HL-60 (cell line): ENCODE data around the gene ARHGAP26.

Source experiments
- DNase-seq, 2 experiments: peaks; one replicate each; pipeline ENCODE4 v3.0.0-alpha.2; 2010 to 2020; ENCODE audit warnings: low read depth in 1 of 2, low spot score in 1 of 2
- H3K27ac ChIP-seq: fragments of 250-450 bp; sonication (Bioruptor Pico); replicated peaks from 2 replicates; pipeline ENCODE4 v1.5.1; 2020; ENCODE audit warnings: mild to moderate bottlenecking, moderate library complexity
- H3K27me3 ChIP-seq: fragments of 250-450 bp; sonication (Bioruptor Pico); 2 replicates; pipeline ENCODE4 v1.5.1; 2021; ENCODE audit warnings: mild to moderate bottlenecking, moderate library complexity; ENCODE audit not compliant: insufficient read depth, poor library complexity, severe bottlenecking
- H3K4me3 ChIP-seq: replicated peaks from 2 replicates; pipeline ENCODE4 v1.5.1; 2011; ENCODE audit warnings: mild to moderate bottlenecking, control low read depth, low read length; ENCODE audit not compliant: insufficient read depth
- GABPA ChIP-seq: IDR thresholded peaks from 2 replicates; pipeline ENCODE4 v1.6.1; 2012; ENCODE audit warnings: low read depth
- POLR2AphosphoS5 ChIP-seq: IDR thresholded peaks from 2 replicates; pipeline ENCODE4 v1.6.1; 2012; ENCODE audit warnings: low read depth
- REST ChIP-seq: IDR thresholded peaks from 2 replicates; pipeline ENCODE4 v1.6.1; 2012; ENCODE audit warnings: low read depth; ENCODE audit not compliant: insufficient replicate concordance
- SPI1 ChIP-seq: IDR thresholded peaks from 2 replicates; pipeline ENCODE4 v1.6.1; 2012; ENCODE audit warnings: low read depth, mild to moderate bottlenecking, borderline replicate concordance
- TF ChIP-seq, protein P1 (sequence below): IDR thresholded peaks from one replicate; pipeline ENCODE4 v1.5.1; 2011; ENCODE audit warnings: low read length, control low read depth, inconsistent platforms; ENCODE audit not compliant: insufficient read depth

ARHGAP26 gene

GRCh38 chr5:142842994-142843905 lies 73.1 kb downstream of the ARHGAP26 start:
- Histone ChIP-seq H3K4me3 (no peak overlapping the region), H3K27me3 (no peaks in the 10 kb centered on the region), H3K27ac (no peak overlapping the region)
- no peak for TF ChIP-seq GABPA
- no peak for TF ChIP-seq REST
- TF ChIP-seq, protein P1, sequence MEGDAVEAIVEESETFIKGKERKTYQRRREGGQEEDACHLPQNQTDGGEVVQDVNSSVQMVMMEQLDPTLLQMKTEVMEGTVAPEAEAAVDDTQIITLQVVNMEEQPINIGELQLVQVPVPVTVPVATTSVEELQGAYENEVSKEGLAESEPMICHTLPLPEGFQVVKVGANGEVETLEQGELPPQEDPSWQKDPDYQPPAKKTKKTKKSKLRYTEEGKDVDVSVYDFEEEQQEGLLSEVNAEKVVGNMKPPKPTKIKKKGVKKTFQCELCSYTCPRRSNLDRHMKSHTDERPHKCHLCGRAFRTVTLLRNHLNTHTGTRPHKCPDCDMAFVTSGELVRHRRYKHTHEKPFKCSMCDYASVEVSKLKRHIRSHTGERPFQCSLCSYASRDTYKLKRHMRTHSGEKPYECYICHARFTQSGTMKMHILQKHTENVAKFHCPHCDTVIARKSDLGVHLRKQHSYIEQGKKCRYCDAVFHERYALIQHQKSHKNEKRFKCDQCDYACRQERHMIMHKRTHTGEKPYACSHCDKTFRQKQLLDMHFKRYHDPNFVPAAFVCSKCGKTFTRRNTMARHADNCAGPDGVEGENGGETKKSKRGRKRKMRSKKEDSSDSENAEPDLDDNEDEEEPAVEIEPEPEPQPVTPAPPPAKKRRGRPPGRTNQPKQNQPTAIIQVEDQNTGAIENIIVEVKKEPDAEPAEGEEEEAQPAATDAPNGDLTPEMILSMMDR = no peak
- no peak for TF ChIP-seq SPI1
- TF ChIP-seq POLR2AphosphoS5 = no peak
- no peak for DNase-seq

GRCh38 chr5:142844866-142845265 lies 74.7 kb downstream of the ARHGAP26 start:
- H3K27ac ChIP-seq = peak overlapping the region; percentile 55
- no peak for DNase-seq

More at GRCh38 chr5:142844866-142845265, 74.7 kb downstream of the ARHGAP26 start:
- no peaks in the 10 kb centered on the region for H3K27me3 ChIP-seq
- TF ChIP-seq GABPA (no peak), SPI1 (no peak), REST (no peak), POLR2AphosphoS5 (no peak)
- TF ChIP-seq, protein P1 = no peak
- no peak overlapping the region for H3K4me3 ChIP-seq
